OCI-LY1 (cell line): ENCODE measurements around the gene MTMR2.

Source experiments
- CTCF ChIP-seq: fragments of 200-600 bp; sonication (generic), shearing (Covaris generic); IDR thresholded peaks from 2 replicates; pipeline ENCODE4 v1.5.1; 2017; ENCODE audit warnings: mild to moderate bottlenecking, antibody characterized with exemption, low read length, moderate library complexity, mixed read lengths
- EZH2 ChIP-seq: fragments of 200-600 bp; sonication (generic), shearing (Covaris generic); IDR thresholded peaks from 2 replicates; pipeline ENCODE4 v1.8.0; 2017; ENCODE audit warnings: borderline replicate concordance, mixed run types, mild to moderate bottlenecking, antibody characterized with exemption, low read length, moderate library complexity, mixed read lengths

GRCh38 chr11:95802806-95803205 lies 121.1 kb downstream of the MTMR2 start:
- no peak for TF ChIP-seq CTCF
- no peak for TF ChIP-seq EZH2
